ENCODE data around the gene ZNF18.

Gene ZNF18

GRCh38 chr17:11932337-11932898, 64.9 kb downstream of the ZNF18 start:
- FAIRE-seq (no peak), DNase-seq (ENCODE audit: insufficient read length, low spot score) (no peak)
- TF ChIP-seq SPI1 (IDR thresholded peaks at IDR 0.05; ENCODE audit: low read depth, low read length) (no peak), POLR2AphosphoS5 (IDR thresholded peaks at IDR 0.05; ENCODE audit: low read depth, low read length) (no peak), PAX5 (IDR thresholded peaks at IDR 0.05; ENCODE audit: insufficient read depth, low read length, severe bottlenecking) (no peak), TAF1 (IDR thresholded peaks at IDR 0.05; ENCODE audit: low read depth, low read length) (no peak), POU2F2 (IDR thresholded peaks at IDR 0.05; ENCODE audit: low read depth, low read length) (no peak), POLR2A (IDR thresholded peaks at IDR 0.05; ENCODE audit: low read depth, low read length) (no peak)

GRCh38 chr17:11928436-11928835, 68.8 kb downstream of the ZNF18 start:
- no peak for DNase-seq (ENCODE audit: insufficient read length, low spot score)
- FAIRE-seq = no peak
- no peak for TF ChIP-seq PAX5 (IDR thresholded peaks at IDR 0.05; ENCODE audit: insufficient read depth, low read length, severe bottlenecking)
- no peak for TF ChIP-seq SPI1 (IDR thresholded peaks at IDR 0.05; ENCODE audit: low read depth, low read length)
- TF ChIP-seq POU2F2 (IDR thresholded peaks at IDR 0.05; ENCODE audit: low read depth, low read length) = no peak
- no peak for TF ChIP-seq POLR2AphosphoS5 (IDR thresholded peaks at IDR 0.05; ENCODE audit: low read depth, low read length)
- TF ChIP-seq POLR2A (IDR thresholded peaks at IDR 0.05; ENCODE audit: low read depth, low read length) = no peak
- no peak for TF ChIP-seq TAF1 (IDR thresholded peaks at IDR 0.05; ENCODE audit: low read depth, low read length)

All from GM12891 (cell line).